NOMO-1 treated with DMSO at 0.1 percent for 48 hours (cell line): ENCODE data around the gene RERE.

Source experiments
- DNase-seq: peaks from one replicate; lab custom pipeline; 2025; ENCODE audit not compliant: unreplicated experiment; lab: John Stamatoyannopoulos, UW

RERE gene

GRCh38 chr1:8415526-8416278 lies 401.7 kb downstream of the RERE start:
- DNase-seq: no peak

GRCh38 chr1:8412183-8412831 lies 405.1 kb downstream of the RERE start:
- no peak for DNase-seq

GRCh38 chr1:8411803-8412182 lies 405.6 kb downstream of the RERE start:
- DNase-seq: no peak

GRCh38 chr1:8410791-8411190 lies 406.6 kb downstream of the RERE start:
- DNase-seq: no peak

GRCh38 chr1:8409606-8410005 lies 407.8 kb downstream of the RERE start:
- DNase-seq: no peak

GRCh38 chr1:8409106-8409505 lies 408.3 kb downstream of the RERE start:
- peak; percentile 52 for DNase-seq

GRCh38 chr1:8408151-8408839 lies 409.1 kb downstream of the RERE start:
- DNase-seq: no peak

- no peak for DNase-seq
Observed at GRCh38 chr1:8407652-8408051, 409.8 kb downstream of the RERE start.

- DNase-seq: no peak
Observed at GRCh38 chr1:8406960-8407359, 410.5 kb downstream of the RERE start.

GRCh38 chr1:8406011-8406410 lies 411.4 kb downstream of the RERE start:
- DNase-seq: no peak

GRCh38 chr1:8404460-8405370 lies 412.7 kb downstream of the RERE start:
- no peak for DNase-seq

GRCh38 chr1:8402109-8402710 lies 415.2 kb downstream of the RERE start:
- no peak for DNase-seq

GRCh38 chr1:8398677-8399076 lies 418.8 kb downstream of the RERE start:
- DNase-seq: no peak

GRCh38 chr1:8398086-8398485 lies 419.4 kb downstream of the RERE start:
- DNase-seq: no peak

GRCh38 chr1:8397511-8397910 lies 419.9 kb downstream of the RERE start:
- no peak for DNase-seq

GRCh38 chr1:8396786-8397406 lies 420.5 kb downstream of the RERE start:
- no peak for DNase-seq

GRCh38 chr1:8396083-8396785 lies 421.2 kb downstream of the RERE start:
- DNase-seq: no peak

- DNase-seq: peak; percentile 66
Observed at GRCh38 chr1:8395433-8395866, 422.0 kb downstream of the RERE start.

- DNase-seq: no peak
Observed at GRCh38 chr1:8394456-8395321, 422.8 kb downstream of the RERE start.
